K562 (cell line): ENCODE results near the gene POLR1H. TPM values are rescaled to one million over a fixed set of nuclear protein-coding genes. Genes with fewer than 3 reads are reported as not detected.

Source experiments
- BCOR ChIP-seq: fragments of 450-650 bp; IDR thresholded peaks from 2 replicates; pipeline ENCODE4 v1.6.1; 2016
- BMI1 ChIP-seq: fragments of 150-350 bp; IDR thresholded peaks from 2 replicates; pipeline ENCODE4 v1.6.1; 2014; ENCODE audit warnings: low read length
- CHD4 ChIP-seq: fragments of 200-600 bp; sonication (generic); IDR thresholded peaks from 3 replicates; pipeline ENCODE4 v1.6.1; 2012; ENCODE audit warnings: low read depth, mild to moderate bottlenecking, mixed read lengths, low read length, inconsistent platforms; ENCODE audit not compliant: insufficient read depth, insufficient replicate concordance, poor library complexity, severe bottlenecking
- E2F4 ChIP-seq: sonication (generic); formaldehyde crosslinking; IDR thresholded peaks from 2 replicates; pipeline ENCODE4 v1.8.0; 2022; ENCODE audit warnings: mild to moderate bottlenecking, low read depth, missing genetic modification reagents
- IFI16 ChIP-seq: fragments of 250-450 bp; sonication (Bioruptor Pico); IDR thresholded peaks from 2 replicates; pipeline ENCODE4 v2.1.2; 2022; ENCODE audit warnings: mild to moderate bottlenecking, inconsistent platforms
- MCM5 ChIP-seq: fragments of 450-650 bp; IDR thresholded peaks from 2 replicates; pipeline ENCODE4 v1.6.1; 2016; ENCODE audit warnings: low read depth
- MNT ChIP-seq, 2 experiments: fragments of 450-650 bp; conservative IDR thresholded peaks; 2 replicates each; pipeline ENCODE4 v1.6.1; 2017; ENCODE audit warnings: mild to moderate bottlenecking in 2 of 2, moderate library complexity in 2 of 2
- NFATC3 ChIP-seq: fragments of 450-650 bp; IDR thresholded peaks from 2 replicates; pipeline ENCODE4 v1.6.1; 2017; ENCODE audit warnings: mild to moderate bottlenecking
- PRPF4 ChIP-seq: fragments of 200-400 bp; formaldehyde crosslinking; IDR thresholded peaks from one replicate; pipeline ENCODE4 v1.6.1; 2017; ENCODE audit warnings: low read length, low read depth, mild to moderate bottlenecking; ENCODE audit not compliant: insufficient read depth, poor library complexity, severe bottlenecking
- RBBP5 ChIP-seq: fragments of 200-600 bp; sonication (generic); IDR thresholded peaks from 2 replicates; pipeline ENCODE4 v1.6.1; 2012; ENCODE audit warnings: borderline replicate concordance, mild to moderate bottlenecking, low read length, control low read depth, inconsistent platforms; ENCODE audit not compliant: insufficient read depth, poor library complexity, severe bottlenecking
- TOE1 ChIP-seq, 2 experiments: fragments of 450-650 bp in 1 of 2; sonication (generic) in 1 of 2; formaldehyde crosslinking in 1 of 2; IDR thresholded peaks; 2 replicates each; pipeline versions ENCODE4 v1.7.1 to v1.8.0; 2016 to 2022; ENCODE audit warnings: borderline replicate concordance in 2 of 2, mild to moderate bottlenecking in 2 of 2, antibody characterized with exemption in 1 of 2, inconsistent platforms in 1 of 2, low read depth in 1 of 2, missing genetic modification reagents in 1 of 2, moderate library complexity in 1 of 2
- ZNF175 ChIP-seq: fragments of 200-800 bp; sonication (Bioruptor generic); IDR thresholded peaks from 2 replicates; pipeline ENCODE4 v1.6.1; 2016; ENCODE audit warnings: low read depth, mild to moderate bottlenecking, missing genetic modification characterization, missing compliant biosample characterization
- ZNF449 ChIP-seq: fragments of 250-450 bp; sonication (Bioruptor Pico); IDR thresholded peaks from 2 replicates; pipeline ENCODE4 v1.8.0; 2022; ENCODE audit warnings: moderate library complexity, mild to moderate bottlenecking, inconsistent platforms
- ZNF717 ChIP-seq: fragments of 250-450 bp; sonication (Bioruptor Pico); IDR thresholded peaks from 2 replicates; pipeline ENCODE4 v1.5.0; 2021
- polyA plus RNA-seq, 8 experiments: library from polyadenylated mRNA; depleted of rRNA in 4 of 8; stranded (reverse) in 5 of 8; unstranded in 3 of 8; fragments of >200 nt; fragmentation: Nextera tagmentation in 2 of 8; fragmentation: Illumina TruSeq in 1 of 8; extraction: Ambion mirVana in 2 of 8; extraction: Trizol in 1 of 8; gene quantifications; 2 replicates each; pipeline versions ENCODE4 v1.2.1 to v1.2.3, GENCODE V29; 2011 to 2014; ENCODE audit warnings: inconsistent platforms in 1 of 8, missing spikeins in 1 of 8
- total RNA-seq, 7 experiments: library from RNA; depleted of rRNA in 6 of 7; stranded (reverse); fragments of >200 nt in 6 of 7; fragmentation: Illumina TruSeq in 2 of 7; extraction: Trizol in 2 of 7; gene quantifications; 2 replicates each; pipeline versions ENCODE4 v1.2.1 to v1.2.3, GENCODE V29; 2011 to 2021; ENCODE audit warnings: low replicate concordance in 1 of 7
- TF ChIP-seq, protein P1 (sequence below): fragments of 450-650 bp; formaldehyde crosslinking; IDR thresholded peaks from 2 replicates; pipeline ENCODE4 v1.4.0; 2020; ENCODE audit warnings: mild to moderate bottlenecking, mixed read lengths

The POLR1H gene
- total and polyA plus RNA-seq, 9 of the 15 experiments (the other 6 are each of a cell fraction or from before 2014, with no cell fraction given) = 92.2 to 333 (median 143) TPM

GRCh38 chr6:30102970-30103871 lies 42.2 kb downstream of the POLR1H start (continued):
- TF ChIP-seq TOE1 (IDR thresholded peaks at IDR 0.05; ENCODE audit: borderline replicate concordance) (peak; percentile 32; the same call in 1 of the 2 replicates), TOE1 (CRISPR knock-in tag; IDR thresholded peaks at IDR 0.05; ENCODE audit: borderline replicate concordance, low read depth) (no peak), PRPF4 (no peak), RBBP5 (no peak), BCOR (no peak), ZNF175 (no peak), IFI16 (CRISPR knock-in tag) (no peak), ZNF449 (CRISPR knock-in tag) (no peak), NFATC3 (no peak), MCM5 (no peak), ZNF717 (CRISPR knock-in tag) (no peak), CHD4 (no peak), BMI1 (no peak), MNT (conservative IDR thresholded peaks at IDR 0.05) (no peak), E2F4 (CRISPR knock-in tag) (no peak)
- TF ChIP-seq, protein P1, sequence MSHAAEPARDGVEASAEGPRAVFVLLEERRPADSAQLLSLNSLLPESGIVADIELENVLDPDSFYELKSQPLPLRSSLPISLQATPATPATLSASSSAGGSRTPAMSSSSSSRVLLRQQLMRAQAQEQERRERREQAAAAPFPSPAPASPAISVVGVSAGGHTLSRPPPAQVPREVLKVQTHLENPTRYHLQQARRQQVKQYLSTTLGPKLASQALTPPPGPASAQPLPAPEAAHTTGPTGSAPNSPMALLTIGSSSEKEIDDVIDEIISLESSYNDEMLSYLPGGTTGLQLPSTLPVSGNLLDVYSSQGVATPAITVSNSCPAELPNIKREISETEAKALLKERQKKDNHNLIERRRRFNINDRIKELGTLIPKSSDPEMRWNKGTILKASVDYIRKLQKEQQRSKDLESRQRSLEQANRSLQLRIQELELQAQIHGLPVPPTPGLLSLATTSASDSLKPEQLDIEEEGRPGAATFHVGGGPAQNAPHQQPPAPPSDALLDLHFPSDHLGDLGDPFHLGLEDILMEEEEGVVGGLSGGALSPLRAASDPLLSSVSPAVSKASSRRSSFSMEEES (CRISPR knock-in tag) = no peak
